MG63 (cell line): Measurements from ENCODE around the gene CLBA1. TPM values are rescaled to one million over a fixed set of nuclear protein-coding genes. Genes with fewer than 3 reads are reported as not detected.
"Not testable (repeated sequence)": the region's sequence is repeated elsewhere in the genome, so short reads cannot be mapped to it uniquely, and the experiment has no call there.

Experiments
- DNase-seq: peaks from one replicate; pipeline ENCODE4 v3.0.0-alpha.2; 2020
- H3K27me3 ChIP-seq: fragments of 250-450 bp; sonication (Bioruptor Pico); 2 replicates; pipeline ENCODE4 v1.5.1; 2020; ENCODE audit warnings: mild to moderate bottlenecking, moderate library complexity
- H3K36me3 ChIP-seq: fragments of 250-450 bp; sonication (Bioruptor Pico); 2 replicates; pipeline ENCODE4 v1.5.1; 2020; ENCODE audit warnings: mild to moderate bottlenecking, moderate library complexity
- H3K4me3 ChIP-seq: fragments of 250-450 bp; sonication (Bioruptor Pico); 2 replicates; pipeline ENCODE4 v1.5.1; 2020; ENCODE audit warnings: mild to moderate bottlenecking, moderate library complexity
- H3K9me3 ChIP-seq: fragments of 250-450 bp; sonication (Bioruptor Pico); 2 replicates; pipeline ENCODE4 v1.5.1; 2020; ENCODE audit warnings: mild to moderate bottlenecking, moderate library complexity
- total RNA-seq: library from RNA; depleted of rRNA; stranded (reverse); fragments of >200 nt; shearing (Covaris generic); gene quantifications from 2 replicates; pipeline ENCODE4 v1.2.3, GENCODE V29; 2014; ENCODE audit warnings: low replicate concordance

CLBA1 gene
- total RNA-seq, 1 experiment from 2014 or later, result 10.8 TPM

DNA sequence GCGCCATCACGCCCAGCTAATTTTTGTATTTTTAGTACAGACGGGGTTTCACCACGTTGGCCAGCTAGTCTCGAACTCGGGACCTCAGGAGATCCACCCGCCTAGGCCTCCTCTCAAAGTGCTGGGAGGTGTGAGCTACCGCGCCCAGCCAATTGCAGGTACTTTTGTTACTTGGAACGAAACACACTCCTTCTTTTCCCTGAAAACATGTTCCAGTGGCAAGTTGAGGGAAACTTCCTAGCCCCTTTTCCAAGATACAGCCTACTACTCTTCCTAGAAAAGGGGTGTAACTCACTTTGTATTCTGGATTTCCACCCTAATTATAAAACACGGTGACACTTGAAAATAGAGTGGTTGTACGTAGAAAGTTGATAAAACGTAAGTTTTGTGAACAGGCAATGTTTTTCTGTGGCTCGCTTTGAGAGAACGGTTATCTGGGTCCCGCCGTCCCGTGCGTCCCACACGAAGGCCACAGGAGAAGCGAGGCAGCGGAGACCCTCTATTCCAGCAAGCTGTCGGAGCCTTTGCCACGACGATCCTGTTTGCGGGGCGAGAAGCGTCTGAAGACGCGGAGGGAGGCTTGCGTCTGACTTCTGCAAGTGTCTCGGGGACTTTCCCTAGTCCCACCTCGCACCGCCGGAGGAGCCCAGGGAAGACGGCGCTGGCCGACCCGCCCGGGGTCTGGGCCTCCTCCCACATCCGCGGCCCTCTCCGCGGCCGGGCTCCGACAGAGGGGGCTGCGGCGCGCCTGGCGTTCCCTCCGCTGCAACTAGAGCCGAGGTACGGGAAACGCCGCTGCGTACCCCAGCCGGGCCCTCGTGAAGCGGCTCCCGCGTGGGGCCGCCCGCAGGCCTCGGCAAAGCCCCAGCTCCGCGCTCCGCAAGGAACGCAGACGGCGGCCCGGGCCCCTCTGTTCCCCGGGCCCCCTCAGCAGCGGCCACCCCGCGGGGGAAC, 34.5 kb downstream of the CLBA1 start:
- no peak for DNase-seq
- no peaks in the 10 kb centered on the region for H3K27me3 ChIP-seq
- H3K9me3 ChIP-seq, result no peaks in the 10 kb centered on the region
- H3K36me3 ChIP-seq, result peaks cover 18% of the 10 kb centered on the region
- peak overlapping the region; percentile 72 for H3K4me3 ChIP-seq

DNA sequence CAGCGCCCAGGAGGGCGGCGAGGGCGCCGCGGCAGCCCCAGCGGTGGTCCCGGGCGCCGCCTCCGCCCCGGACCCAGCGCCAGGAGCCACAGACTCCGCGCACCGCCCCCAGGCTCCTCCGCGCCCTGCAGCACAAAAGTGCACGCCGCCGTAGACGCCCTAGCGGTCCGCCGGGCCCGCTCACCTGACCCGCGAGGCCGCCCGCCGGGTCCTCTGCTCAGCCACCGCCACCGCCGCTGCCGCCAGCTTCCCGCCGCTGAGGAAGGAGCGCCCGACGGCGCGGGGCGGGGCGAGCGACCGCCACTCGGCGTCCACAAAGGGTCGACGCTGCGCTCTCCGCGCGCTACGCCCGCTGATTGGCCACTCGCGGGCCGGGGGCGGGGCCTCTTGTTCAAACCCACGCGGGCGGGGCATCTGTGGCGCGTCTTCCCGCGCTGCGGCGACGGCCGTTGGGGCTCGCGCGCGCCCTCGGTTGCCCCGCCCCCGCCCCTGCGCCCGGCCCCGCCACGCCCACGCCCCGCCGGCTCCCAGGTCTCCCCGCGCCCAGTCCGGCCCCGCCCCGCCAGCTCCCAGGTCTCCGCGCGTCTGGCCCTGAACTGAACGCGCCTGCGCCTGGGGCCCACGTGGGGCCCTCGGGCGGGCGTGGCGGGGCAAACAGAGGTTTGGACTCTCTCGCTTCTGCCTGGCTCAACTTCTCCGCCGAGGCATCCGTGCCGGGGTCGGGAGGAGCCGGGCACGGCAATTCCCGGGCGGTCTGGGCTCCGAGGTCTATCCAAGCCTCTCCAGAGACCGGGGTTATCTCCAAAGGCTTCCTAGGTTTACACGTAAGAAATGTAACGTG, 35.4 kb downstream of the CLBA1 start, which contains the start of gene CDCA4:
Gene CDCA4 (minus strand): TSS at position 269 of the 841 bp plus-strand sequence. CDS start 9,154 bp downstream, outside the sequence.
- peak; percentile 92 for DNase-seq
- Histone ChIP-seq H3K27me3 (no peaks in the 10 kb centered on the region), H3K36me3 (peaks cover 15% of the 10 kb centered on the region)

DNA sequence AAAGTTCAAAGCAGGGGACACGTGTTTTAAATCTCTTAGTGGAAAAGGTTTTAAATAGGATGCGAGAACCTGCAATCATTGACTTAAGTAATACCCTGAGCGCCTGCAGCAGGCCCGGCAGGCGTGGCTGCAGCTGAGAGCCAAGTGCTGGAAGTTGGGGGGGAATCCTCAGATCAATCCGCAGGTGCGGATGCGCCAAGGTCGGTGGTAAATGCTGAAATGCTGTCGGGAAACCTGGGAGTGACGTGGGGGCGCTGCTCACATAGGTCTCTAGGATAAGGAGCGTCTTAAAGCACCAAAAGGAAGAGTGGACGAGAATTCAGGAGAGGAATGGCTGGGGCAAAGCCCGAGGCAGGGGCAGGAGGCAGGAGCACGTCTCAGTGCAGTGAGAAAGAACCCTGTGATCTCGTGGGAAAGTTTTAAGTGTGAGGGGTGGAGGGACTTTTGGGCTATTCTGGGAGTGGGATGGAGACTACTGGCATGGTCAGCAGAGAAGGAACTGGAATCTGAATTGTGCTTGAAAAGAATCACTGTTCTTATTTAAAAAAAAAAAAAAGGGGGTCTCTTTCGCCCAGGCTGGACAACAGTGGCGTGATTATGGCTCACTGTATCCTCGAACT, 36.2 kb downstream of the CLBA1 start:
- peak; percentile 30 for DNase-seq
- Histone ChIP-seq H3K27me3 (no peaks in the 10 kb centered on the region), H3K9me3 (no peaks in the 10 kb centered on the region), H3K36me3 (peaks cover 10% of the 10 kb centered on the region), H3K4me3 (peak overlapping the region; percentile 76)

More for the DNA sequence above, 35.4 kb downstream of the CLBA1 start, which contains the start of gene CDCA4:
- no peaks in the 10 kb centered on the region for H3K9me3 ChIP-seq
- peak within 1 kb of the TSS; percentile 76 for H3K4me3 ChIP-seq

DNA sequence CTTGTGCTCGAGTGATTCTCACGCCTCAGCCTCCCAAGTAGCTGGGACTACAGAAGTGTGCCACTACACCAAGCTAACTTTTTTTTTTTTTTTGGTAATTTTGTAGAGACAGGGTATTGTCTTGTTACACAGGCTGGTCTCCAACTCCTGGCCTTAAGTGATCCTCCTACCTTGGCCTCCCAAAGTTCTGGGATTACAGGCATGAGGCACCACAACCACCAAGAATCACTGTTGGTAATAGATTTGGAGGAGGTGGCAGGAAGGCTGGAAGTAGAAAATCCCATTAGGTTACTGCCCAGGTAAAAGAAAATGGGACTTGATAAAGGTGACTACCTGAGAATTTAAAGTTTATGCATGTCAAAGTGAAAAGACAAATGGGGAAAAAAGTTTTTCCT, 36.7 kb downstream of the CLBA1 start:
- H3K36me3 ChIP-seq, result peaks cover 9% of the 10 kb centered on the region
- DNase-seq, result no peak

DNA sequence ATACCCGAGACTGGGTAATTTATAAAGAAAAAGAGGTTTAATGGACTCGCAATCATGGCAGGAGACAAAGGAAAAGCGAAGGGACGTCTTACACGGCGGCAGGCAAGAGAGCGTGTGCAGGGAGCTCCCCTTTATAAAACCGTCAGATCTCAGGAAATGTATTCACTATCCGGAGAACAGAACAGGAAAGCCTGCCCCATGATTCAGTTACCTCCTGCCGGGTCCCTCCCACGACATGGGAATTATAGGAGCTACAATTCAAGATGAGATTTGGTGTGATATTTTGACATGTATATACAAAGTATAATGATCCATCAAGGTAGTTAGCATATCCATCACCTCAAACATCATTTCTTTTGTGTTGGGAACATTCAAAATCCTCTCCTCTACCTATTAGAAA, 37.6 kb downstream of the CLBA1 start:
- no peaks in the 10 kb centered on the region for H3K9me3 ChIP-seq
- H3K36me3 ChIP-seq, result peaks cover 9% of the 10 kb centered on the region
- H3K27me3 ChIP-seq, result no peaks in the 10 kb centered on the region
- no peak overlapping the region for H3K4me3 ChIP-seq
- peak; percentile 19 for DNase-seq

More for the DNA sequence above, 36.7 kb downstream of the CLBA1 start:
- Histone ChIP-seq H3K9me3 (no peaks in the 10 kb centered on the region), H3K4me3 (peak overlapping the region; percentile 76), H3K27me3 (no peaks in the 10 kb centered on the region)

DNA sequence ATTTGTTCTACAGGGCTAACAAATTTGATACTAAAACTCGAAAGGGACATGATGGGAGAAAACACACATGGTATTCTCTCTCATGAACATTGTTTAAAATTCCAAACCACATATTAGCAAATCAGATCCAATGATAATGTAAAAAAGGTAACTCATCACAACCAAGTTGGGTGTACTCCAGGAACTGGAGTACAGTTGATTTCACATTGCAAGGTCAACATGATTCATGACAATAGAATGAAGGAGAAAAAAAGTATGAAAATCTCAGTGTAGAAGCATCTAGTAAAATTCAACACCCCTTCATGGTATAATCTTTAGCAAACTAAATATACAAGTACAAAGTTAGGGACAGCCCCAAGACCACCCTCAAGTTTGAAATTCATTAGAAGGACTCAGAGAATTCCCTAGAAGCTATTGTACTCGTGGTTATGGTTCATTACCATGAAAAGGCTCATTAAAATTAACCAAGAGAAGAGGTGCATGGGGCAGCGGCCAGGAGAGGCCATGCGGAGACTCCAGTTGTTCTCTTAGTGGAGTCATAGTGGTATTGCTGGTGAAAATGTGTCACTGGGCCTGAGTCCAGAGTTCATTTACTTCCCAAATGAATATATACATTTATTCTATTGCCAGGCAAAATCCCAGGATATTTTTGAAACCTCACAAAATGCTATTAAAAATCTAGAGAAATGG, 38.3 kb downstream of the CLBA1 start:
- Histone ChIP-seq H3K4me3 (no peak overlapping the region), H3K36me3 (peaks cover 9% of the 10 kb centered on the region), H3K9me3 (no peaks in the 10 kb centered on the region), H3K27me3 (no peaks in the 10 kb centered on the region)
- DNase-seq, result peak; percentile 15

DNA sequence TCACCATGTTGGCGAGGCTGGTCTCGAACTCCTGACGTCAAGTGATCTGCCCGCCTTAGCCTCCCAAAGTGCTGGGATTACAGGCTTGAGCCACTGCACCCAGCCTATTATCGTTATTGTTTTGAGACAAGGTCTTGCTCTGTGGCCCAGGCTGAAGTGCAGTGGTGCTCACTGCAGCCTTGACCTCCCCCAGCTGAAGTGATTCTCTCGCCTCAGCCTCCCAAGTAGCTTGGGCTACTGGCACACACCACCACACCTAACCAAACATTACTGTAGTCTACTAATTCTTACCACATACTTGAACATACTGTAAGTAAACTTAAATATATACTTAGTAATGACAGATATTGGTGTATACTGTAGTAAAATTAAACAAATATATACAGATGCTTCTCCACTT, 39.8 kb downstream of the CLBA1 start:
- Histone ChIP-seq H3K36me3 (no peaks in the 10 kb centered on the region; the same call in 1 of the 2 replicates), H3K4me3 (no peak overlapping the region), H3K9me3 (no peaks in the 10 kb centered on the region), H3K27me3 (no peaks in the 10 kb centered on the region)
- DNase-seq, result no peak

DNA sequence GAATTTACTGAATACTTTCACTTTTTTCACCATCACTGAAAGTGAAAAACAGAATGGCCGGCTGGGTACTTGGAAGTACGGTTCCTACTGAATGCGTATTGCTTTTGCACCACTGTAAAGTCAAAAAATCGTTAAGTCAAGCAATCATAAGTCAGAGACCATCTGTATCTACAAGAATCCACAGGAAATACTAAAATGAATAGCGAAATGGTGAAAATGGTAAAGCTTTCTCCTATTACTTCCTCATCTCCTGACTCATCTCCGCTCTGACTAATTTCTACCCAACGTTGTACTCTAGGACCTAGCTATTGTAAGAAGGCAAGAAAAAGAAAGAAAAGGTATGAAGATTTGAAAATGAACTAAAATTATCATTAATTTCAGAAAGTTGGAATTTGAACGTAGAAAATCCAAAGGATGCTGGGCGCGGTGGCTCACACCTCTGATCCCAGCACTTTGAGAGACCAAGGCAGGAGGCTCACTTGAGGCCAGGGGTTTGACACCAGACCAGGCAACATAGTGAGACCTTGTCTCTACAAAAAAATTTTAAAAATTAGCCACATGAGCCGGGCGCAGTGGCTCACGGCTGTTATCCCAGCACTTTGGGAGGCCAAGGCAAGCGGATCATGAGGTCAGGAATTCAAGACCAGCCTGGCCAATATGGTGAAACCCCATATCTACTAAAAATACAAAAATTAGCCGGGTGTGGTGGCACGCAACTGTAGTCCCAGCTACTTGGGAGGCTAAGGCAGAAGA, 40.6 kb downstream of the CLBA1 start:
- Histone ChIP-seq H3K27me3 (no peaks in the 10 kb centered on the region), H3K36me3 (no peaks in the 10 kb centered on the region), H3K4me3 (no peak overlapping the region), H3K9me3 (no peaks in the 10 kb centered on the region)
- DNase-seq, result no peak

DNA sequence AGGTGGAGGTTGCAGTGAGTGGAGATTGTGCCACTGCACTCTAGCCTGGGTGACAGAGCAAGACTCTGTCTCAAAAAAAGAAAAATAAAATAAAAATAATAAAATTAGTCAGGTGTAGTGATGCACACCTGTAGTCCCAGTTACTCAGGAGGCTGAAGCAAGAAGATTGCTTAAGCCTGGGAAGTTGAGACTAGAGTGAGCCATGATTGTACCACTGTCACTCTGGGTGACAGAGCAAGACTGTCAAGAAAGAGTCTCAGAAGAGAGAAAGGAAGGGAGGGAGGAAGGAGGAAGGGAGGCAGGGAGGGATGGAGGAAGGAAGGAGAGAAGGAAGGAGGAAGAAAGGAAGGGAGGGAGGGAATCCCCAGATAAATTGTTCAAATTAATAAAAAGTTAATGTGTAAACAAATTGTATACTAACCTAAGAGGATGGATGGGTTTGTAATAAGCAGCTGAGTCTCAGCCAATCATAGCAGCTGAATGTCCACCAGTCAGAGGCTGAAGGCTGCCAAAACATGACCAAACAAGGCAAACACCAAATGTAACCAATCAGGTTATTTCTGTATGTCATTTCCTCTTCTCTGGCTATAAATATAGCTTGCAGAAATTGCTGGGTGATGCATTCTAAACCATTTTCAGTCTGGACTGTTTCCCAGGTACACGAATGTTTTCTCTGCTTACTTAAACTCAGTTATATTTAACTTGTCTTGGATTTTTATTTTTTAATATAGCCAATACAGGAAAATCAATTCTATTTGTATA, 41.4 kb downstream of the CLBA1 start:
- peak; percentile 56 for DNase-seq
- H3K9me3 ChIP-seq, result no peaks in the 10 kb centered on the region
- H3K27me3 ChIP-seq, result no peaks in the 10 kb centered on the region
- H3K36me3 ChIP-seq, result no peaks in the 10 kb centered on the region
- no peak overlapping the region for H3K4me3 ChIP-seq

DNA sequence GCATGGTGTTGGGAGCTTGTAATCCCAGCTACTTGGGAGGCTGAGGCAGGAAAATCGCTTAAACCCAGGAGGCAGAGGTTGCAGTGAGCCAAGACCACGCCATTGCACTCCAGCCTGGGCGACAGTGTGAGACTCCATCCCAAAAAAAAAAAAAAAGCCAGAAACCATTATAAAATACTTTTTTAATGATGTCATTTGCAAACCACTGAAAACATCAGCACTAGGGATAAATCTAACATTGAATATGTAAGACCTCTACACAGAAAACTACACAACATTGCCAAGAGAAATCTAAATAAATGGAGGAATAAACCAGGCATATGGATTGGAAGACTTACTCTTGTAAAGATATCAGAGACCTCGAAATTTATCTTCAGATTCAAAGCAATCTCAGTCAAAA, 42.1 kb downstream of the CLBA1 start:
- H3K9me3 ChIP-seq, H3K27me3 ChIP-seq, H3K4me3 ChIP-seq, H3K36me3 ChIP-seq, DNase-seq: not testable (repeated sequence)

DNA sequence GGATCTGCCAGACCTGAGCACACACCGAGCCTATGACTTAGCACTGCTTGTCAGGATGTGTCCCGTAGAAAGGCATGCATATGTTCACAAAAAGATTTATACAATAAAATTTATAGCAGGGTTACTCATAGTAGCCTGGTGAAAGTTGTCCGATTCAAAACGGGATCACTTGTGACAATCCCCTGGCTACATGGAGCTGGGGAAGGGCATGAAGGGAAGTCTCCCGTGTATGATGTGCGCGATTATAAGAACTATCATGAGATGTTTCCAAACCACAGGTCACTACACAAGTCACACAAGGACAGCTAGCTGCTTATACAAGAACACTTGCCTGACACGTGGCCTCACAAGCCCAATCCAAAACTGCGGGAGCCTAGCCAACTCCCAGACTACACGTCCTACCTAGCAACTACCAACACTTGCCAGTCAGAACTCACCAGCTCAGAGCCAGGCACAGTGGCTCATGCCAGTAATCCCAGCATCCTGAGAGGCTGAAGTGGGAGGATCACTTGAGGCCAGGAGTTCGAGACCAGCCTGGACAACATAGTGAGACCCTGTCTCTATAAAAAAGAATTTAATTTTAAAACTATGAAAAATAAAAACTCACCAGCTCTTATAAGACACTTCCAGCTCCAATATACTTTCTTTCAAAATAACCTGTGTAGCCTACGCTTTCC, 42.8 kb downstream of the CLBA1 start:
- Histone ChIP-seq H3K4me3 (no peak overlapping the region), H3K27me3 (no peaks in the 10 kb centered on the region), H3K9me3 (no peaks in the 10 kb centered on the region), H3K36me3 (no peaks in the 10 kb centered on the region)
- peak; percentile 70 for DNase-seq

DNA sequence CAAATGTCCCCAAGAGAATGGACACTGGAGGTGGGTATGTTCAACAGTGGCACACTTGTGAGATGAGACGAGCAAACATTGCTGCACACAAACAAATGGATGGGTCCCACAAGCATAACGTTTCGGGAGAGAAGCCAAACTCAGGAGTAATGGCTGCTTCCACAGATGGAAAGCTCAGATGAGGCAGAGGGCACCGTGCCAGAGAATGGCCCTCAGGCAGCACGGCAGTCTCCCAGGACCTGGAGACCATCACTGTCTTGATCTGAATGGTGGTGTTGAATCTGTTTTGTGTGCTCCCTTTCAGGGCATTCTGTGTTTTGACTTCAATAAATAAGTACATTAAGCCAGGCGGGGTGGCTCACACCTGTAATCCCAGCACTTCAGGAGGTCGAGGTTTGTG, 43.8 kb downstream of the CLBA1 start:
- no peak for DNase-seq
- Histone ChIP-seq H3K4me3 (no peak overlapping the region), H3K36me3 (no peaks in the 10 kb centered on the region), H3K27me3 (no peaks in the 10 kb centered on the region), H3K9me3 (no peaks in the 10 kb centered on the region)

DNA sequence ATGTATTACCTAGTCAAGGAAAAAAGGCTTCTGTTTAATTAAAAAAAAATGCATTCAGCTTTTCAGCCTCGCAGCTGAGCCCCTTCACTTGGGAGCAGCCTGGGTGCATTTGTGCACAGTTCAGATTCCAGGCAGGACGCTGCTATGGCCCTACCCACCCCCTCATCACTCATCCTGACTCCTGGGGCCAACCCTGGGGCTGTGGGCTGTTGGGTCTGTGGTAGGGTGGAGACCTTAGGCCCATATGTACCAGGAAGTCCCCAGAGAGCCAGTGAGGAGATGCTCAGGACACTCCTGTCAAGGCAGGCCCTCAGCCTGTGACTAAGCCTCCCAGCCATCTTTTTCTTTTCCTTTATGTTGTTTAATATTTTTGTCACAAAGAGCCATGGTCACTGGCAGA, 44.6 kb downstream of the CLBA1 start:
- no peak overlapping the region for H3K4me3 ChIP-seq
- no peaks in the 10 kb centered on the region for H3K9me3 ChIP-seq
- no peak for DNase-seq
- no peaks in the 10 kb centered on the region for H3K36me3 ChIP-seq
- H3K27me3 ChIP-seq, result no peaks in the 10 kb centered on the region

DNA sequence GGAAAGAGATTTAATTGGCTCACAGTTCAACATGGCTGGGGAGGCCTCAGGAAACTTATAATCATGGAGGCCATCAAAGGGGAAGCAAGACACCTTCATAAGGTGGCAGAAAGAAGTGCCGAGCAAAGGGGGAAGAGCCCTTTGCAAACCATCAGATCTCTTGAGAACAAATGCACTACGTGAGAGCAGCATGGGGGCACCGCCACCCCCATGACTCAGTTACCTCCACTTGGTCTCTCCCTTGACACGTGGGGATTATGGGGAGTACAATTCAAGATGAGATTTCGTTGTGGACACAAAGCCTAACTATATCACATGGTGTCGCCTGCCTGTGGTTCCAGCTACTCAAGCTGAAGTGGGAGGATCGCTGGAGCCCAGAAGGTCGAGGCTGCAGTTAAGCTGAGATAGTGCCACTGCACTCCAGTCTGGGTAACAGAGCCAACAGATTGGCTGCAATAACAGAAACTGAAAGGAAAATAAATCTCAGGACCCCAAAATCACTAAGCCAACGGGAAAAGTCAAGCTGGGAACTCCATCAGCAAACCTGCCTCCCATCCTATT, 45.3 kb downstream of the CLBA1 start:
- H3K27me3 ChIP-seq, result no peaks in the 10 kb centered on the region
- H3K36me3 ChIP-seq, result no peaks in the 10 kb centered on the region
- H3K9me3 ChIP-seq, result no peaks in the 10 kb centered on the region
- no peak for DNase-seq
- H3K4me3 ChIP-seq, result no peak overlapping the region
